Fibroblast of peridontal ligament (primary cell): Measurements from ENCODE around the gene RORB.

Experiments
- DNase-seq: peaks from one replicate; pipeline ENCODE4 v3.0.0-alpha.2; 2010; ENCODE audit errors: extremely low read depth

The RORB gene

GRCh38 chr9:74496819-74497747 is at the start of gene RORB:
Gene RORB (plus strand): TSS chr9:74497335. CDS start chr9:74497977, 642 bp downstream.
- peak; percentile 51 for DNase-seq

- DNase-seq = no peak
Measured at GRCh38 chr9:74447451-74448193, 49.5 kb upstream of the RORB start.

- no peak for DNase-seq
Measured at GRCh38 chr9:74449060-74449459, 48.1 kb upstream of the RORB start.

GRCh38 chr9:74458832-74459231 is 38.3 kb upstream of the RORB start:
- DNase-seq = peak; percentile 11

GRCh38 chr9:74463825-74464224 is 33.3 kb upstream of the RORB start:
- no peak for DNase-seq

GRCh38 chr9:74478606-74479005 is 18.5 kb upstream of the RORB start:
- no peak for DNase-seq

GRCh38 chr9:74479711-74480110 is 17.4 kb upstream of the RORB start:
- no peak for DNase-seq

GRCh38 chr9:74487395-74487794 is 9.7 kb upstream of the RORB start:
- no peak for DNase-seq

- DNase-seq = no peak
Measured at GRCh38 chr9:74493512-74493911, 3.6 kb upstream of the RORB start.

GRCh38 chr9:74494490-74494889 is 2.6 kb upstream of the RORB start:
- DNase-seq = no peak

- DNase-seq = no peak
Measured at GRCh38 chr9:74496406-74496805, 729 bp upstream of the RORB start.

GRCh38 chr9:74497748-74498620 is 849 bp downstream of the RORB start:
- peak; percentile 39 for DNase-seq

- no peak for DNase-seq
Measured at GRCh38 chr9:74498621-74499095, 1.5 kb downstream of the RORB start.

GRCh38 chr9:74499111-74499601 is 2.0 kb downstream of the RORB start:
- no peak for DNase-seq

- DNase-seq = peak; percentile 13
Measured at GRCh38 chr9:74499770-74500583, 2.8 kb downstream of the RORB start.

- no peak for DNase-seq
Measured at GRCh38 chr9:74500584-74500924, 3.4 kb downstream of the RORB start.

GRCh38 chr9:74501570-74501969 is 4.4 kb downstream of the RORB start:
- DNase-seq = no peak

- DNase-seq = no peak
Measured at GRCh38 chr9:74503219-74503618, 6.1 kb downstream of the RORB start.

- no peak for DNase-seq
Measured at GRCh38 chr9:74503666-74504065, 6.5 kb downstream of the RORB start.

- DNase-seq = no peak
Measured at GRCh38 chr9:74511333-74511732, 14.2 kb downstream of the RORB start.

- DNase-seq = no peak
Measured at GRCh38 chr9:74512416-74512815, 15.3 kb downstream of the RORB start.
